Neural cell (in vitro differentiated cells): ENCODE data around the gene LTA4H. TPM values are rescaled to one million over a fixed set of nuclear protein-coding genes. Genes with fewer than 3 reads are reported as not detected.

Experiments
- H2AFZ ChIP-seq: fragments of 200-600, 300-800 bp; sonication (generic), shearing (Covaris generic); 2 replicates; pipeline ENCODE4 v1.6.0; 2014; ENCODE audit warnings: low read depth, mild to moderate bottlenecking, antibody characterized with exemption, low read length, moderate library complexity
- H3F3A ChIP-seq: fragments of 200-600 bp; shearing (Covaris generic); 2 replicates; pipeline ENCODE4 v1.6.1; 2016; ENCODE audit warnings: mild to moderate bottlenecking, moderate library complexity, mixed read lengths, antibody characterized with exemption, low read length; ENCODE audit not compliant: insufficient read depth, poor library complexity, severe bottlenecking
- H3K27ac ChIP-seq: fragments of 200-600, 300-800 bp; sonication (generic), shearing (Covaris generic); 2 replicates; pipeline ENCODE4 v1.5.1; 2014; ENCODE audit warnings: mild to moderate bottlenecking, low read length, moderate library complexity
- H3K27me3 ChIP-seq: fragments of 300-800, 200-600 bp; sonication (generic), shearing (Covaris generic); 2 replicates; pipeline ENCODE4 v1.6.0; 2014; ENCODE audit warnings: mild to moderate bottlenecking, low read depth, low read length, moderate library complexity; ENCODE audit not compliant: insufficient read depth
- H3K36me3 ChIP-seq: fragments of 300-800, 200-600 bp; sonication (generic), shearing (Covaris generic); 2 replicates; pipeline ENCODE4 v1.5.1; 2014; ENCODE audit warnings: mild to moderate bottlenecking, antibody characterized with exemption, low read length, moderate library complexity; ENCODE audit not compliant: insufficient read depth
- H3K4me2 ChIP-seq: fragments of 300-800, 200-600 bp; sonication (generic), shearing (Covaris generic); 2 replicates; pipeline ENCODE4 v1.6.0; 2014; ENCODE audit warnings: mild to moderate bottlenecking, low read length
- H3K4me3 ChIP-seq: fragments of 300-800, 200-600 bp; sonication (generic), shearing (Covaris generic); 2 replicates; pipeline ENCODE4 v1.5.1; 2014; ENCODE audit warnings: mild to moderate bottlenecking, low read length, moderate library complexity
- H3K79me2 ChIP-seq: fragments of 200-600 bp; shearing (Covaris generic); replicated peaks from 2 replicates; pipeline ENCODE4 v1.6.0; 2014; ENCODE audit warnings: mild to moderate bottlenecking, low read length, moderate library complexity; ENCODE audit not compliant: insufficient read depth
- H3K9ac ChIP-seq: fragments of 300-800, 200-600 bp; sonication (generic), shearing (Covaris generic); 2 replicates; pipeline ENCODE4 v1.6.1; 2016; ENCODE audit warnings: mild to moderate bottlenecking, low read length, mixed read lengths
- H3K9me2 ChIP-seq: fragments of 200-600 bp; shearing (Covaris generic); 2 replicates; pipeline ENCODE4 v1.6.1; 2016; ENCODE audit warnings: mild to moderate bottlenecking, low read length, mixed read lengths; ENCODE audit not compliant: insufficient read depth
- H3K9me3 ChIP-seq: fragments of 200-600, 300-800 bp; sonication (generic), shearing (Covaris generic); 2 replicates; pipeline ENCODE4 v1.6.1; 2016; ENCODE audit warnings: mild to moderate bottlenecking, mixed run types, low read length, moderate library complexity, mixed read lengths
- H4K20me1 ChIP-seq: fragments of 200-600 bp; shearing (Covaris generic); 2 replicates; pipeline ENCODE4 v1.6.1; 2016; ENCODE audit warnings: mild to moderate bottlenecking, mixed run types; ENCODE audit not compliant: insufficient read depth
- CTCF ChIP-seq: fragments of 450-650 bp; IDR thresholded peaks from 2 replicates; pipeline ENCODE4 v1.5.1; 2014; ENCODE audit warnings: antibody characterized with exemption, mild to moderate bottlenecking, moderate library complexity; ENCODE audit not compliant: poor library complexity, severe bottlenecking
- EP300 ChIP-seq: fragments of 450-650 bp; conservative IDR thresholded peaks from 2 replicates; pipeline ENCODE4 v1.6.1; 2014; ENCODE audit warnings: antibody characterized with exemption, mild to moderate bottlenecking, moderate library complexity; ENCODE audit not compliant: poor library complexity, severe bottlenecking
- EZH2 ChIP-seq: fragments of 200-600, 300-800 bp; shearing (Covaris generic), sonication (generic); IDR thresholded peaks from 2 replicates; pipeline ENCODE4 v1.6.1; 2014; ENCODE audit warnings: antibody characterized with exemption, low read length, borderline replicate concordance, mild to moderate bottlenecking; ENCODE audit not compliant: insufficient read depth, poor library complexity, severe bottlenecking
- MXI1 ChIP-seq: fragments of 450-650 bp; conservative IDR thresholded peaks from 2 replicates; pipeline ENCODE4 v1.6.1; 2014; ENCODE audit warnings: antibody characterized with exemption, mild to moderate bottlenecking; ENCODE audit not compliant: poor library complexity, severe bottlenecking
- POLR2AphosphoS5 ChIP-seq: IDR thresholded peaks from 2 replicates; pipeline ENCODE4 v1.6.1; 2012
- RAD21 ChIP-seq: fragments of 450-650 bp; conservative IDR thresholded peaks from 2 replicates; pipeline ENCODE4 v1.6.1; 2014; ENCODE audit warnings: antibody characterized with exemption, mild to moderate bottlenecking, moderate library complexity
- REST ChIP-seq: IDR thresholded peaks from 2 replicates; pipeline ENCODE4 v1.6.1; 2012; ENCODE audit warnings: borderline replicate concordance
- SMC3 ChIP-seq: fragments of 450-650 bp; conservative IDR thresholded peaks from 2 replicates; pipeline ENCODE4 v1.6.1; 2014; ENCODE audit warnings: antibody characterized with exemption, mild to moderate bottlenecking, moderate library complexity; ENCODE audit not compliant: poor library complexity
- TAF1 ChIP-seq: IDR thresholded peaks from 2 replicates; pipeline ENCODE4 v1.6.1; 2012; ENCODE audit warnings: low read depth
- polyA plus RNA-seq: library from polyadenylated mRNA; depleted of rRNA; stranded (reverse); fragments of >200 nt; gene quantifications from 2 replicates; pipeline ENCODE4 v1.2.3, GENCODE V29; 2014

Gene LTA4H
- polyA plus RNA-seq, 1 donor from 2014 or later, result 55.3 TPM

- no peak within 1 kb of the TSS for H3K4me2 ChIP-seq
- no peaks in the 10 kb centered on the region for H3F3A ChIP-seq
- H3K27ac ChIP-seq, result no peak within 1 kb of the TSS
- H3K4me3 ChIP-seq, result no peak within 1 kb of the TSS
- no peak within 1 kb of the TSS for H3K9ac ChIP-seq
- no peaks in the 10 kb centered on the region for H3K9me3 ChIP-seq
- H3K36me3 ChIP-seq, result no peaks in the 10 kb centered on the region
- H2AFZ ChIP-seq, result no peak within 1 kb of the TSS
- no peaks in the 10 kb centered on the region for H4K20me1 ChIP-seq
- TF ChIP-seq EP300, result no peak
- no peak for TF ChIP-seq SMC3
- TF ChIP-seq TAF1, result no peak
- TF ChIP-seq REST, result no peak
- no peak for TF ChIP-seq POLR2AphosphoS5
- no peak for TF ChIP-seq CTCF
- TF ChIP-seq MXI1, result no peak
- no peak for TF ChIP-seq RAD21
- TF ChIP-seq EZH2, result no peak
- no peaks in the 10 kb centered on the region for H3K27me3 ChIP-seq
- no peaks in the 10 kb centered on the region for H3K79me2 ChIP-seq
- H3K9me2 ChIP-seq, result no peaks in the 10 kb centered on the region
Measured at GRCh38 chr12:95996034-95996658, 39.2 kb downstream of the LTA4H start, which contains the start of gene HAL. Gene HAL (minus strand): TSS chr12:95996344. CDS start chr12:95995910, 434 bp downstream.

DNA sequence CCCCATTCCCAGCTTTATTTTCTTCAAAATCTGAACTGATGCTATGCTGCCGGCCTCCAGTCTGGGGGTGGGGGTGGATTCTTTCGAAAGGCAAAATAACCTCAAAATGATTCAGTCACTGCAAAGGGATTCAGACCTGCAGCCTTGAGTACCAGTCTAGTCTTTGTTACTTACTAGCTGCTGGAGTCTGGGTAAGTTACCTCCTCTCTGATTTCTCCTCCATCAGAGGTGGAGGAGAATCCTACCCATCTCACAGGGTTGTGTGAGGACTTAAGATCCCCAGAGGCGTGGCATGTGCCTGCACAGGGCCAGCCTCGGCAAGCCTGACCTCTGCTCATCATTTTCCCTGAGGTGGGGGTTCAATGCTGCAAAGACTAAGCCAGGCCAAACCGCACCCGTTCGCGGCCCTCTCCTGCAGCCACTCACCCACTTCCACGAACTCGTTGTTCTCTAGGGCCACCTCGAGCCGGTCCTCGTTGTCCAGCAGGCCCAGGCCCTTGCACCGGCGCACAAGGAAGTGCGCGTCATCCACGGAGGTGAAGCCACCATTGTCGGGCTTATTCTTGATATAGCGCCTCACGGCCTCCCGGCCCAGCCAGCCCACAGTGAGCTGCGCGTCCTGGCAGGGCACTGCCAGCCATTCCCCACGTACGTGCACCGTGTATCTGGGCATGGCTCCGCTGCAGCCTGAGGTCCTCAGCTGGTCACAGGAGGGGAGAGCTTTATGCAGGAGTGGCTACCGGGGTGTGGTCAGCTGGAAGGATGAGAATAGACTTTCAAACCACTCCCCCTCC lies 40.0 kb downstream of the LTA4H start:
- Histone ChIP-seq H2AFZ (no peak overlapping the region), H3K4me3 (no peak overlapping the region), H3K4me2 (no peak overlapping the region), H3K36me3 (no peaks in the 10 kb centered on the region), H3K27me3 (no peaks in the 10 kb centered on the region), H4K20me1 (no peaks in the 10 kb centered on the region), H3K9me2 (no peaks in the 10 kb centered on the region), H3F3A (no peaks in the 10 kb centered on the region), H3K9ac (no peak overlapping the region), H3K9me3 (no peaks in the 10 kb centered on the region), H3K27ac (no peak overlapping the region), H3K79me2 (no peaks in the 10 kb centered on the region)
- TF ChIP-seq SMC3 (no peak), POLR2AphosphoS5 (no peak), CTCF (no peak), RAD21 (no peak), MXI1 (no peak), REST (no peak), EP300 (no peak), EZH2 (no peak)
